NCI-H1930 (cell line): ENCODE results near the gene ZNF440.
"Not testable (repeated sequence)": the region's sequence is repeated elsewhere in the genome, so short reads cannot be mapped to it uniquely, and the experiment has no call there.

Experiments
- DNase-seq, 2 experiments: peaks; one replicate each; lab custom pipeline; 2025; lab: John Stamatoyannopoulos, UW

The ZNF440 gene

DNA sequence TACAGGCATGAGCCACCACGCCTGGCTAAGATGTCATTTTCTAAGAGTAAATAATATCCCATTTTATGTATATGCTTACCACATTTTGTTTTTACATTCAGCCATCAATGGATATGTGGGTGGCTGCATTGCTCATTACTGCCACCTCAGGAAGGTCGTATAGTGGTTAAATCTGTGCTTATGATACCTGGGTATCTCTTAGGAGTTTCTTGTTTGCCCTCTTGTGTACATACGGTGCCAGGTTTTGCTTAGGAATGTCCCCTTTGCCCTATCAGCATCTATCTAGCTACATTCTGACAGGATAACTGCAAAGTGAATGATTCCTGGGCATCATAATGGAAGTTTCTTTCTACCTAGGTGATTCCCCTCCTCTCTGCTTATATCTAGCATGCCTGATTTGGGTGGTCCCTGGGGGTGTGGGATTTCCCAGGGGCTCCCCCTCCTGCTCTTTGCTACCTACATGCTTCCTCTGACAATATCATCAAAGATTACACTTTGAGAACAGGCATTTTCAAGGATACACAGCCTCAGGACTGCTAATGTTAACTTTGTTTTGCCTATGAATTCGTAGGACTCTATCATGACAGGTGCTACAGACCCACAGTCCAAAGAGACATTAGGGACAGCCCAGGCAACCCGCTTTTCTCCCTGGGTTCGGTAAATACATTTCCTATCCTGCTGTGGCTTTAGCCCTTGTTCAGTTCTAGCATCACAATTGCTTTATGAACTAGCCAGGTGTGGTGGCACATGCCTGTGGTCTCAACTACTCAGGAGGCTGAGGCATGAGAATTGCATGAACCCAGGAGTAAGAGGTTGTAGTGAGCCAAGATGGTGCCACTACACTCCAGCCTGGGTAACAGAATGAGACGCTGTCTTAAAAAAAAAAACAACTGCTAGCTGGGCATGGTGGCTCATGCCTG, 15.1 kb downstream of the ZNF440 start:
- not testable (repeated sequence) for DNase-seq

DNA sequence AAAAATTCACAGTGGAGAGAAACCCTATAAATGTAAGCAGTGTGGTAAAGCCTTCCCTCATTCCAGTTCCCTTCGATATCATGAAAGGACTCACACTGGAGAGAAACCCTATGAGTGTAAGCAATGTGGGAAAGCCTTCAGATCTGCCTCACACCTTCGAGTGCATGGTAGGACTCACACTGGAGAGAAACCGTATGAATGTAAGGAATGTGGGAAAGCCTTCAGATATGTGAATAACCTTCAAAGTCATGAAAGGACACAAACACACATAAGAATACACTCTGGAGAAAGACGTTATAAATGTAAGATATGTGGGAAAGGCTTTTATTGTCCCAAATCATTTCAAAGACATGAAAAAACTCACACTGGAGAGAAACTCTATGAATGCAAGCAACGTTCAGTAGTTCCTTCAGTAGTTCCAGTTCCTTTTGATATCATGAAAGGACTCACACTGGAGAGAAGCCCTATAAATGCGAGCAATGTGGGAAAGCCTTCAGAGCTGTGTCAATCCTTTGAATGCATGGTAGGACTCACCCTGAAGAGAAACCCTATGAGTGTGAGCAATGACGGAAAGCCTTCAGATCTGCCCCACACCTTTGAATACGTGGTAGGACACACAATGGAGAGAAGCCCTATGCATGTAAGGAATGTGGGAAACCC, 18.3 kb downstream of the ZNF440 start:
- DNase-seq, result no peak

DNA sequence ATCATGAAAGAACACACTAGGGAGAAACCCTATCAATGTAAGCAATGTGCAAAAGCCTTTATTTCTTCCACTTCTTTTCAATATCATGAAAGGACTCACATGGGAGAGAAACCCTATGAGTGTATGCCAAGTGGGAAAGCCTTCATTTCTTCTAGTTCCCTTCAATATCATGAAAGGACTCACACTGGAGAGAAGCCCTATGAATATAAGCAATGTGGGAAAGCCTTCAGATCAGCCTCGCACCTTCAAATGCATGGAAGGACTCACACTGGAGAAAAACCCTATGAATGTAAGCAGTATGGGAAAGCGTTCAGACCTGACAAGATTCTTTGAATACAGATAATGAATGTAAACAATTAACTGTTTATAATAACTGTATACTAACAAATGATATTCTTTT, 19.5 kb downstream of the ZNF440 start:
- DNase-seq, result no peak

DNA sequence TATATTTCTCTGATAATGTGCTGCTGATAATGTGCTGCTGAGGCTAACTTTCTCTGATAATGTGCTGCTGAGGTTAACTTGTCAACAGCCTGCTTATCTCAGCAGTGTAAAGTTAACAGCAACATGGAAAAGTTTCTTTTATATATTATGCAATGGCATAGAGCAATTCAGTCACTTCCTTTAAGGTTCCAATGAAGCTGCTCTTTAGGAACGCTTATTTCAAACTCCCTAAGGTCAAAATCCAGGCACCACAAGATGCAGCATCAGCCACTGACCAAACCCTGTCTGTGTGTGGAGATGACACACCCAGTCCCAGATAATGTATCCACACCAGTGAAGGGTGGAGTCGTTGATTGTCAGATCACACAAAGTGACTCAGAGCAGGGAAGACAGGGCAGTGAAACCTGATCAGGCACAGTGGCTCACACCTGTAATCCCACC, 21.6 kb downstream of the ZNF440 start:
- DNase-seq, result not testable (repeated sequence)

DNA sequence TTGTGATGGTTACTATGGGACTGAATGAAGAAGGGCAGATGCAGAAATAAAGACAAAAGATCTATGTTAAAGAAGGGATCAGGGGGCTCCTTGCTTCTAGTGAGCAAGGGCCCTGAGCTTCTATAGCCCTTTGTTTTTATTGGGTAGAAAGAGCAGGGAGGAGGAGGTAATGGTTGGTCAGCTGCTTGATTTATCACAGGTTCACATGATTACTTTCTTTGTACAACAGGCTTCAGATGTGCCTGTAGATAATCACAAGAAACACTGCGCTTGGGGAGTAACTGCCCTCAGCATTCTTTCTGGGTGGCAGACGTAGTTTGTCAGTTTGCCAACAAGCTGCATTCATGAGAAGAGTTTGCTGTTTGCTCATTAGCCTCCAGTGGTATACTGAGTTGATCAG, 29.6 kb downstream of the ZNF440 start:
- peak in 1 of 2 experiments; percentile 6 for DNase-seq

DNA sequence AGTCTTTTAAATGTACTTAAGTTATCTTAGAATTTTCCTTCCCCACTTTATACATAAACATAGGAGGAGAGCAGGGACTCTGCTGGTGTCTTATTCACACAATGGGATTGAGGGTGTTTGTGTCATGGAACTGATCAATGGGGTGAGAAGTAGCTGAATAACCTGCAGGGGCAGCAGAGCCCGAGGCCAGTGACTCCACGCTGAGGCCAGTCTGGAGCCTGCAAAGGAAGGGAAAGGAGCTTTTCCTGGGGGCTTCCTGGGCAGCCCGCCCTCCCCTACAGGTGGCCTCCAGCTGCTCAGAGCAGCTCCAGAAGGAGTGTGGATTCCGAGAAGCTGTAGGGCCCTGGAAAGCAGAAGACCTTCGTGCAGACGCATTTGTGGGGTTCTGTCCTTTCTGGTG, 33.5 kb downstream of the ZNF440 start:
- DNase-seq, result not testable (repeated sequence)

DNA sequence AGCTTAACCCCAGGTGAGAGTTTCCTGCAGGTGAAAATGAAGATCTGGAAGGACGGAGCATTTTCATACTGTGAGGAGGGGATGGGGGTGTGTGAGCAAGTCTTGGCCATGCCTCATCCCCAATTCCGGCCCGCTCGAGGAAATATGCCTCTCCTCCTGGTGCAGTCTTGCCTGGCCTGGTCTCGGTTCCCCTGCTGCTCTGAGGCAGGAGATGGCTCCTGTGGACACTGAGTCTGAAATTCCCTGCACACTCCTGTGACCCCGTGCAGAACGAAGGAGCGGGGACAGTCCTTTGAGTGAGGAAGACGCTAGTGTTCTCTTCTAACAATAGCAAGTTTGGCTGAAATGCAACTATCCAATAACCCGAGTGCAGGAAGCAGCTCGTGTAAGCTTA, 34.1 kb downstream of the ZNF440 start:
- no peak for DNase-seq

DNA sequence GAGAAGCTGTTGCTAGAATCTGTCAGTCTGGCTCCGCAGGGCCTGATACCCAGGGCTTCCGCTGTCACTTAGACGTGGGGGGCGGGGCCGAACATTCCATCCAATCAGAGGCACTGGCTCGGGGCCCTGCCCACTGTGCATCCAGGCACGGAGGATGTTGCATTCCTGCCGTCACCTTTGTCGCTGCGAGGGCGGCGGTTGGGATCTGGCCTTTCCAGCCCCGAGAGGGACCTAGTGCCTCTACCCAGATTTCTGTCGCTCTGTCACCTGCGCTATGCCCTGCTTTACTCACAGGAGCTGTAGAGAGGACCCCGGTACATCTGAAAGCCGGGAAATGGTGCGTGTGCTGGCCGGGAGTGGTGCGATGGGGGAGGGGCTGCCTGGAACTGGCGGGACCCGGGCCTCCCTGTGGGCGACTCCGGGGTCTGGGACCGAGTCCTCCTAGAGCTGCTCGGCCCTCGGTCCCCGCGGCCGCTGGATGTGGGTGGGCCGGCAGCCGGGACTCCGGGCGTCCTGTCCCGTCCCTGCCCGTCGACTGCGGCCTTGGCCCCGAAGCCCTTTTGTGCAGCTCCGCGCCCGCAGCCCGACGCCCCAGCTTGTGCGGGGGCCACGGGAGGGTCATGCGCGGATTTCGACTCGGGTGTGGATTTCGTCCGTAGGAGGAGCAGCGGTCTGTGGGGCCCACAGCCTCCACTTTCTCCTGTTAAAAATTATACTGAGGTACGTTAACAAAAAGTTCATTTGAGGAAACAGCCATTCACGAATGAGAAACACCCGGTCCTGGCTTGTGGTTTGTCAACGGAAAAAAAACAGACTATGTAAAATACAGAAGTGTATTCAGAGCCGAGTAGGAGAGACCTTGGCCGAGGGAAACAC, 34.8 kb downstream of the ZNF440 start, which contains the start of gene ZNF439:
Gene ZNF439 (plus strand): TSS at position 133 of the 876 bp plus-strand sequence. CDS start 142 bp downstream, at position 275.
- peak; percentile 65 to 75 for DNase-seq

DNA sequence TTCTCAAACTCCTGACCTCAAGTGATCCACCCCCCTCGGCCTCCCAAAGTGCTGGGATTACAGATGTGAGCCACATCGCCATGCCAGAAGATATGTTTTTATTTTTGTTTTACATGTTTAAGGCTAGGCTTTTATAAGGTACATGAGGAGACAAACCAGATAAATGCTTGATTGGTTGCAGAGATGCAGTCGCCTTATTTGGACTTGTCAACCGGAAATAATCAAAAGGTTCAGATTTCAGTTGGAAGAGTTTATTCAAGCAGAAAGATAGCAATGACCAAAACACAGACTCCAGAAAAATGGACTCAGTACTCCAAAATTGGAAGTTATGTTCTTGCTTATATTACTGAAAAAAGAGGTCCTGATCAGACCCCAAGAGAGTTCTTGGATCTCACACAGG, 36.2 kb downstream of the ZNF440 start:
- DNase-seq, result not testable (repeated sequence)

DNA sequence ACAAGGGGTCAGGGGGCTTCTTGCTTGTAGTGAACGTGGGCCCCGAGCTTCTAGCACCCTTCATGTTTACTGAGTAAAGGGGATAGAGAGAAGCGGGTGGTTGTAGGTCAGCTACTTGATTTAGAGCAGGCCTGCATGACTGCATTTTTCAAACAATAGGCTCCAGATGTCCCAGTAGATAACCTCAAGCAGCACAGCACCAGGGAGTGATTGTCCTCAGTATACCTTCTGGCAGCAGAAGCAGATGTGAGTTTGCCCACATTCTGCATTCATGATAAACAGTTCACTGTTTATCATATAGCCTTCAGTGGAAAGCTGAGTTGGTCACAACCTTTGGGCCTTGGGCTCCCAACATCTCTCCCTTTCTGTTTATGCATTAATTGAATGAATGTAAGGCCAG, 39.3 kb downstream of the ZNF440 start:
- DNase-seq, result no peak

DNA sequence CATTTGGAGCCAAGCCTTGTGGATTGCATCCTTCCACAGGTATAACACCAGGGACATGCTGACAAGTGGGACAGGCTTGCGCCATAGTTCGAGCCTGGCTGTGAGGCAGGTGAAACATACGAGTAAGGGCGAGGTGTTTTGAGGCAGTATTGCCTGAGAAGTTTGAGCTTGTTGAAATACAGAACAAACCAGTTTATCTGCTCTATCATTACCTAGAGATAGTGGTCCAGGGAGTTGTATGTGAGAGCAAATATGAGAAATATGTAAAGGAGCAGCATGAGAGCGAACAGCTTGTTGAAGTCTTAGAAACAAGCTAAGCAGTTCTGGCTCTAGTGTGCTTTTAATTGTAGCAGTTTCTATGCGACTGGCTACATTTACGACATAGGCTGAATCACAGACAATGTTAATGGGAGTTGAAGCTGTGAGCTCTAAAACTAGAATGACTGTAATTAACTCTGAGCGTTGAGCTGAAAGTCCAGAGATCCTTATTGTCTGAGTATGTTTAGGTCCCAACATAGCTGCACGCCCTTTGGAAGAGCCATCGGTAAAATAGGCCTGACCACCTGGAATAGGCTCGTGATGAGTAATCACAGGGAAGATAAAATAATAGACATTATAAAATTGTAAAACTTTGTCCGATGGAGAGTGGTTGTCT, 42.6 kb downstream of the ZNF440 start:
- DNase-seq, result no peak

DNA sequence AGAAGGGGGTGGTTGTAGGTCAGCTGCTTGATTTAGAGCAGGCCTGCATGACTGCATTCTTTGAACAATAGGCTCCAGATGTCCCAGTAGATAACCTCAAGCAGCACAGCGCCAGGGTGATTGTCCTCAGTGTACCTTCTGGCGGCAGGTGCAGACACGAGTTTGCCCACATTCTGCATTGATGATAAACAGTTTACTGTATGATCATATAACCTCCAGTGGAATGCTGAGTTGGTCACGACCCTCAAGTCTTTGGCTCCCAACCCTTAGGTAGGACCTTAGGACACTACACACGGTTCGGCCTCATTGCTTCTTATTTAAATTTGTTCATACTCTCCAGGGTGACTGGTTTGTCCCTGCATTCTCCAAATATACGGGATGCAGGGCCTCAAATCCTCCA, 46.6 kb downstream of the ZNF440 start:
- no peak for DNase-seq

DNA sequence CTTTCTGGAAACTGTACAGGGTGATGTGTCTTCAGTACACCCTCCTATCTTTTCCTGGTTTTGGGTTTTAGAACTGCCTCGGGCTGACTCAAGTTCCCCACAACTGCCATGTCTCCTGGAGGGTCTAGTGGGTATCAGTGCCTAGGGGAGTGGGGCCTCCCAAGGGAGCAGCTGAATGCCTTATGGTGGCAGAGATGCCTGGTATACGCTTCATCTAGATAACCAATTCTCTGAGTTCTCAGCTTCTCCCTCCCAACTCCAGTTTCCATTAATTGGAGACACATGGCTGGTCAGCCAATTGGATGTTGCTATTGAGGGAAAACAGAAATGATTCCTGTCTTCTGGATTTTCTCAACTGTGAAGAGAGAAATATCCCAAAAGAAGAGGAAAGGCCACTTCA, 47.2 kb downstream of the ZNF440 start:
- no peak for DNase-seq

DNA sequence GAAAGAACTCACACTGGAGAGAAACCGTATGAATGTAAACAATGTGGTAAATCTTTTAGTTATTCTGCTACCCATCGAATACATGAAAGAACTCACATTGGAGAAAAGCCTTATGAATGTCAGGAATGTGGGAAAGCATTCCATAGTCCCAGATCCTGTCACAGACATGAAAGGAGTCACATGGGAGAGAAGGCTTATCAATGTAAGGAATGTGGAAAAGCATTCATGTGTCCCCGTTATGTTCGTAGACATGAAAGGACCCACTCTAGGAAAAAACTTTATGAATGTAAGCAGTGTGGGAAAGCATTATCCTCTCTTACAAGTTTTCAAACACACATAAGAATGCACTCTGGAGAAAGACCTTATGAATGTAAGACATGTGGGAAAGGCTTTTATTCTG, 53.7 kb downstream of the ZNF440 start:
- not testable (repeated sequence) for DNase-seq

DNA sequence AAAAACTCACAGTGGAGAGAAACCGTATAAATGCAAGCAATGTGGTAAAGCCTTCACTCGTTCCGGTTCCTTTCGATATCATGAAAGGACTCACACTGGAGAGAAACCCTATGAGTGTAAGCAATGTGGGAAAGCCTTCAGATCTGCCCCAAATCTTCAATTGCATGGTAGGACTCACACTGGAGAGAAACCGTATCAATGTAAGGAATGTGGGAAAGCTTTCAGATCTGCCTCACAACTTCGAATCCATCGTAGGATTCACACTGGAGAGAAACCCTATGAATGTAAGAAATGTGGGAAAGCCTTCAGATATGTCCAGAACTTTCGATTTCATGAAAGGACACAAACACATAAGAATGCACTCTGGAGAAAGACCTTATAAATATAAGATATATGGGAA, 54.1 kb downstream of the ZNF440 start:
- no peak for DNase-seq

DNA sequence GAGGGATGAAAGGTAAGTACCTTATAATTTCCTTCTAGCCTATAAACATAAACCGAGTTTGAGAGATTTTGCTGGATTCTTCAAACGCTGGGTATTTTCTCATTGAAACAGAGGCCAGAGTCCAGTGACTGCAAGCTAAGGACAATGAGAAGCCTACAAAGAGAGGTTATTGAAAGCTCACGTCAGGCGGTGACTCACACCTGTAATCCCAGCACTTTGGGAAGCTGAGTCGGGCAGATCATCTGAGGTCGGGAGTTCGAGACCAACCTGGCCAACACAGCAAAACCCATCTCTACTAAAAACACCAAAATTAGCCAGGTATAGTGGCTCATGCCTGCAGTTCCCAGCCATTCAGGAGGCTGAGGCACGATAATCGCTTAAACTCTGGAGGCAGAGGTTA, 58.6 kb downstream of the ZNF440 start:
- DNase-seq, result no peak

DNA sequence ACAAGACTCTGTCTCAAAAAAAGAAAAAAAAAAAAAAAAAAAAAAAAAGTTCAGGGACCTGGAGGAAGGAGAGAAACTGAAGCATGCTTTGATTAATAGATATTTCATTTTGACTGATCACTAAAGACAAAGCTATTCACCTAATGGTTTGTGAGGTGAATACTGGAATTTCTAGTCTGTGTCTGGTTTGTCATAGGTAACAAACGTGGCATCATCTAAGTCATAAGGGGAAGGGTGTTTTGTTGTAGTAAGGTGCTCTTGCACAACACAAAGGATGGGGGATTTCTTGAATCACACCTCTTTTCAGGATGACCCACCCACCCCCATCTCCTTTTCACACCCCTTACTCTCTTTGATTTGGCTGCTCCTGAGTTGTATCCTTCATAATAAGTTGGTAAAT, 59.7 kb downstream of the ZNF440 start:
- DNase-seq, result no peak

DNA sequence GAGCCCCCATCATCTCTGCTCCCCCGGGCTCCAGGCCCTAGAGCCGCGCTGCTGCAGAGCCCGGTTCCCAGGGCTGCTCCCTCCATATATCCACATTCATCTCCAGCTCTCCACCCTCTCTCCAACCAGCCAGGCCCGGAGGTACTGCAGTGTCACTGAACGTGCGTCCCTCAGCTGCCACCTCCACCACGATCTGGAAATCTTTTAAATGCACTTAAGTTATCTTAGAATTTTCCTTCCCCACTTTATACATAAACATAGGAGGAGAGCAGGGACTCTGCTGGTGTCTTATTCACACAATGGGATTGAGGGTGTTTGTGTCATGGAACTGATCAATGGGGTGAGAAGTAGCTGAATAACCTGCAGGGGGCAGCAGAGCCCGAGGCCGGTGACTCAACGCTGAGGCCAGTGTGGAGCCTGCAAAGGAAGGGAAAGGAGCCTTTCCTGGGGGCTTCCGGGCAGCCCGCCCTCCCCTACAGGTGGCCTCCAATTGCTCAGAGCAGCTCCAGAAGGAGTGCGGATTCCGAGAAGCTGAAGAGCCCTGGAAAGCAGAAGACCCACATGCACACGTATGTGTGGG, 65.7 kb downstream of the ZNF440 start:
- not testable (repeated sequence) for DNase-seq

DNA sequence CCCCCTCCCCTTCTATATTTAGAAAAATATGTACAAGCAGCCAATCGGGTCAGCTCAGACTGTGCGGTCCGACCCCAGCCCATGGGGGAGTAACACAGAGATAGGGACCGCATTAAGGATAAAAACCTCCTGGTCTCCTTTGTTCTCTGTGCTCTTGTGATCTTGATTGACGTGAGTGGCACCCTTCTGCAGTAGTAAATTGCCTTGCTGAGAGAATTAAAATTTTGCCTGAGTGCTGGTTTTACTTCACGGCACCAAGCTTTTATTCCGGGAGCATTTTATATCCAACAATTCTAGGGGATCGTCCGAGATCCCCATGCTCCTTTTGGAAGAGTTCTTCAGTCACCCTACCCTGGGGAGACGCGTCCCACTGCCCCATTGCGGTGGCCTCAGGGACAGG, 66.5 kb downstream of the ZNF440 start:
- no peak for DNase-seq

DNA sequence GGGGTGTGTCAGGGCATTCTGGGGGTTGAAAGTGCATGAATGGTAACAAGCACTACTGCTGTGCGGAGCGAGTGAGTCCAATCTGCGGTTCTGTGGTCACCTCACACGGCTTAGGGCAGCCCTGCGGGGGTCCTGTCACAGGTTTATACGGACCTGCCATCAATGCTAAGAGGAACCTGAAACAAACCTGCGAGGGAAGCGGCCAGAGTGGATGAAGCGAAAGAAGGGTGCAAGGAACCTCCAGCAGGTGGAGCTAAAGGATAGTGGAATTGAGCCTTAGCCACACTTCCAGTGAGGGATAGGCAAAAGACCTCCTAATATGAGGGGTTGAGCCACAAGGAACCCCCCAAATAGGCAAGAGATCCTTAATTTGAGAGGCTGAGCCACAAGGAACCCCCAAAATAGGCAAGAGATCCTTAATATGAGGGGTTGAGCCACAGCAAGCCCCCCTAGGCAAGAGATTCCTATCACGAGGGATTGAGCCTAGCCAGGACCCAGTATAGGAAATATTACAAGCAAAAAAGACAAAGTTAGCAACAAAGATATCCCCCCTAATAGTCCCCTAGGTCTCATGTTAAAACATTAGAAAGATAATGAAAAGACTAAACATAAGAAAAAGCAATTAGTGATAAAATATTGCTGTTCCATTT, 67.2 kb downstream of the ZNF440 start:
- peak; percentile 10 to 58 for DNase-seq

DNA sequence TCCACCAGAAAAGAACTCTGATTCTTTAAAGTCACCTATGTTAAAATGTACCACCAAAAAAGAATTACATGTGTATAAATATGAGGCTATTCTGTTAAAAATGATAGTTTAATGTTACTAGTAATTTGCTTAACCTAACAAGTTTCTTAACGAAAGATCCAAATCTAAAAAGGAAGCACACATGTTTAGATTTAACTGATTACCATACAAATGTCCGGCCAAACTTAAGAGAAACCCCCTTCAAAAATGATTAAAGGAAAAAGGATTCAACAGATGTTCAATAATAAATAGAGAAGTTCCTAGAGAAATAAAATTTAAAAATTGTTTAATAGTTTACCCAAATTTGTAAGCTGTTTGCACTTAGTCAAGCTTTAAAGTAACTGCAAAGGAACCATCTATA, 68.5 kb downstream of the ZNF440 start:
- no peak for DNase-seq
